ENCODE data around the gene EVC.

DNA sequence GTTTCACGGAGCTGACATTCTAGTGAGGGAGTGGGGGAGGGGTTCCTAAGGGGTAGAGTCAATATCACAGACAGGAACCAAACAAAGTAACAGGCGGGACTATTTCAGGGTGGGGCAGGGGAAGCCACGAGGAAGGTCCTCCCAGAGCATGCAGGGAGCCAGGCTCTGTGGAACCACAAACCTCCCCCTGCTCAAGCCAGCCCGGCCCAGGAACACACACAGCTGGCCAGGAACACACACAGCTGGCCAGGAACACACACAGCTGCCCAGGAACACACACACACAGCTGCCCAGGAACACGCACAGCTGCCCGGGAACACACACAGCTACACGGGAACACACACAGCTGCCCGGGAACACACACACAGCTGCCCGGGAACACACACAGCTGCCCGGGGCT is 27.4 kb upstream of the EVC start:
- TF ChIP-seq, protein P1, sequence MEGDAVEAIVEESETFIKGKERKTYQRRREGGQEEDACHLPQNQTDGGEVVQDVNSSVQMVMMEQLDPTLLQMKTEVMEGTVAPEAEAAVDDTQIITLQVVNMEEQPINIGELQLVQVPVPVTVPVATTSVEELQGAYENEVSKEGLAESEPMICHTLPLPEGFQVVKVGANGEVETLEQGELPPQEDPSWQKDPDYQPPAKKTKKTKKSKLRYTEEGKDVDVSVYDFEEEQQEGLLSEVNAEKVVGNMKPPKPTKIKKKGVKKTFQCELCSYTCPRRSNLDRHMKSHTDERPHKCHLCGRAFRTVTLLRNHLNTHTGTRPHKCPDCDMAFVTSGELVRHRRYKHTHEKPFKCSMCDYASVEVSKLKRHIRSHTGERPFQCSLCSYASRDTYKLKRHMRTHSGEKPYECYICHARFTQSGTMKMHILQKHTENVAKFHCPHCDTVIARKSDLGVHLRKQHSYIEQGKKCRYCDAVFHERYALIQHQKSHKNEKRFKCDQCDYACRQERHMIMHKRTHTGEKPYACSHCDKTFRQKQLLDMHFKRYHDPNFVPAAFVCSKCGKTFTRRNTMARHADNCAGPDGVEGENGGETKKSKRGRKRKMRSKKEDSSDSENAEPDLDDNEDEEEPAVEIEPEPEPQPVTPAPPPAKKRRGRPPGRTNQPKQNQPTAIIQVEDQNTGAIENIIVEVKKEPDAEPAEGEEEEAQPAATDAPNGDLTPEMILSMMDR (conservative IDR thresholded peaks at IDR 0.05; ENCODE audit: low read depth, low read length), result no peak
- no peak for TF ChIP-seq POLR2A (IDR thresholded peaks at IDR 0.05; ENCODE audit: low read depth, low read length)
- TF ChIP-seq CEBPB (IDR thresholded peaks at IDR 0.05; ENCODE audit: low read depth, low read length), result no peak

All from IMR-90 (cell line).